Thymus (tissue), 11 donors: ENCODE results near the gene RECQL5. TPM values are rescaled to one million over a fixed set of nuclear protein-coding genes. Genes with fewer than 3 reads are reported as not detected.

Source experiments
- DNase-seq, 9 donors: peaks; one replicate each; pipeline ENCODE4 v3.0.0-alpha.2; 2013; ENCODE audit warnings: low spot score in 9 of 9, low read depth in 6 of 9, missing footprints in 1 of 9
- H3K27ac ChIP-seq, 2 donors: one replicate each; pipeline ENCODE4 v1.5.1; 2013; ENCODE audit warnings: control low read depth in 1 of 2, low read depth in 1 of 2, low read length in 1 of 2, mild to moderate bottlenecking in 1 of 2, moderate library complexity in 1 of 2
- H3K27me3 ChIP-seq, 2 donors: one replicate each; pipeline ENCODE4 v1.5.1; 2013; ENCODE audit warnings: low read length in 1 of 2; ENCODE audit not compliant: control insufficient read depth in 2 of 2, insufficient read depth in 1 of 2
- H3K36me3 ChIP-seq, 2 donors: one replicate each; pipeline ENCODE4 v1.5.1; 2013; ENCODE audit warnings: low read length in 1 of 2, mild to moderate bottlenecking in 1 of 2, moderate library complexity in 1 of 2; ENCODE audit not compliant: control insufficient read depth in 2 of 2, insufficient read depth in 2 of 2
- H3K4me1 ChIP-seq, 2 donors: one replicate each; pipeline ENCODE4 v1.5.1; 2013; ENCODE audit warnings: low read length in 2 of 2; ENCODE audit not compliant: control insufficient read depth in 2 of 2, insufficient read depth in 2 of 2
- H3K4me3 ChIP-seq, 2 donors: one replicate each; pipeline ENCODE4 v1.5.1; 2013; ENCODE audit warnings: low read length in 2 of 2, control low read depth in 1 of 2, mild to moderate bottlenecking in 1 of 2
- H3K9me3 ChIP-seq, 2 donors: one replicate each; pipeline ENCODE4 v1.5.1; 2013; ENCODE audit warnings: low read length in 1 of 2, mild to moderate bottlenecking in 1 of 2; ENCODE audit not compliant: control insufficient read depth in 2 of 2, insufficient read depth in 1 of 2
- WGBS: extraction: QIAGEN DNeasy Blood & Tissue Kit; methylation state at CpG from one replicate; pipeline ENCODE4 v1.1.7; 2013; 5-methylcytosine and 5-hydroxymethylcytosine counted together
- polyA plus RNA-seq: library from polyadenylated mRNA; stranded (reverse); fragments of 200-250 nt; gene quantifications from one replicate; pipeline ENCODE4 v1.2.3, GENCODE V29; 2013
- total RNA-seq: library from RNA; stranded (reverse); fragments of 120-200 nt; gene quantifications from one replicate; pipeline ENCODE4 v1.2.4, GENCODE V29; 2013
- donor health status: healthy.

RECQL5 gene
- total and polyA plus RNA-seq, 2 donors, result 17.4 to 51.8 TPM

DNA sequence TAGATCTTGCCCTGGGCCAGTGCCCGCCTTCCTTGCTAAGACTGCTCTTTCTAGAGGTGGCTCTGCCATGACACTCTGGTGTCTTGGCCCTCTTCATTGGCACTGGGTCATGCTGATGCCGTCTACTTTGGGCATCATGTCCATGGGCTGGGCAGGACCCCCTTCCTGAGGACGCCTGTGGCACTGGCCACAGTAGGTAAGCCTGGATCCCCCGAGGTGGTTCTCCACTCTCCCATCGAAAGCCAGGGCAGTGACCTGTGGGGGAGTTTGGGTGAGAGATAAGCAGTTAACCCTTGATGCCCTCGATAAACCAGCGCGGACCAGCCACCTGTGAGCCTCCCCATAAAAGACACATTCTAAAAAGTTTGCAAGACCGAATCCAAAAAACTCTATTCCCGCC lies 34.3 kb upstream of the RECQL5 start:
- DNase-seq, result no peak
- H3K4me3 ChIP-seq, result no peak overlapping the region
- H3K27ac ChIP-seq, result peak overlapping the region in 1 of 2 donors; percentile 82
- H3K4me1 ChIP-seq, result peaks cover 0 to 13% of the 10 kb centered on the region in 2 donors
- H3K27me3 ChIP-seq, result no peaks in the 10 kb centered on the region
- H3K9me3 ChIP-seq, result peaks cover 0 to 6% of the 10 kb centered on the region in 2 donors
- 97% methylated on average over 10 of the region's 10 CpGs for WGBS
- H3K36me3 ChIP-seq, result peaks cover 83 to 95% of the 10 kb centered on the region in 2 donors

DNA sequence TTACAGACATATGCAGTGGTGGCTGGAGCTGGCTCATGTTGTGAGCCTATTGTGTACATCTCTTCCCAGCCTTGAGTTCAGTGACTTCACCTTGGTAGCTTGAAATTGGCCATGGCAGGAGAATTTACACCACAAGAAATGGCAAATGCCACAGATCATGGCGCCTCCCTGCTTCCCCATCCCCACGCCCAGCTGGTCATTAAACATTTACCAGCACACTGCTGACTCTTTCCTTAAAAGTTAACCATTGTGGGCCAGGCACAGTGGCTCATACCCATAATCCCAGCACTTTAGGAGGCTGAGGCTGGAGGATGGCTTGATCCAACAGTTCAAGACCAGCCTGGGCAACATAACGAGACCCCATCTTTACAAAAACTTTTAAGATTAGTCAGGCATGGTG lies 31.7 kb upstream of the RECQL5 start:
- no peak overlapping the region for H3K27ac ChIP-seq
- WGBS, result over 99% methylated on average over 3 of the region's 3 CpGs
- no peaks in the 10 kb centered on the region for H3K27me3 ChIP-seq
- peaks cover 0 to 4% of the 10 kb centered on the region in 2 donors for H3K9me3 ChIP-seq
- no peak for DNase-seq
- H3K4me3 ChIP-seq, result no peak overlapping the region
- peaks cover 0 to 27% of the 10 kb centered on the region in 2 donors for H3K4me1 ChIP-seq
- peaks cover 79 to 94% of the 10 kb centered on the region in 2 donors for H3K36me3 ChIP-seq

DNA sequence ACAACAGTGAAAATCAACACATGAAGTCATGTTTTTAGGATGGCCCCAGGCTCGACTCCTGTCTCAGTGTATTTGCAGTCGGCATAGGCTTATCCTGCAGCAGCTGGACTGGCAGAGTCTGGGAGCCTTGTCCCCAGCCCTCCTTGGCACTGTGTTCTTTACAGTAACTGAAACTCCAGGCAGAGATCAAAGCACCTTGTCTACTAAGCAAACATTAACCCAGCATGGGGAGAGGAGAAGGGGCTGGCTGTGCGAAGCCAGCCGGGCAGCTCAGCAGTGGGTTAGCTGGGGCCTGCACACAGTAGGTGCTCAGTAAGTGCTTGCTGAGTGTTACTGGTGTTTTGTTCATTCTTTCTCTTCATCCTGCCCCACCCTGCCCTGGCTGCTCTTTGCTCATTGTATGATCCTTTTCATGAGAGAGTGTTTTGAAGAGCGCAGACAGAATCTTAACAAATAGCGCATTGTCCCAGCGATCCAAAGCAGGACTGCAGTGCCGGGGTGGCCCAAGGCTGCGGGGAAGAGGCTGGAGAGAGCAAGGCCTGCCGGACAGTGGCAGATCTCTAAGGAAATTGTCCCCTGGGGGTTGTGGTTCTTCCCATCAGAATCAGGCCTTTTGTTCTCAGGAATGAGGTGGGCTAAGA lies 30.8 kb upstream of the RECQL5 start:
- H3K27ac ChIP-seq, result peak overlapping the region in 1 of 2 donors; percentile 64
- WGBS, result 92% methylated on average over 10 of the region's 10 CpGs
- H3K27me3 ChIP-seq, result no peaks in the 10 kb centered on the region
- no peak for DNase-seq
- H3K36me3 ChIP-seq, result peaks cover 77 to 94% of the 10 kb centered on the region in 2 donors
- peaks cover 6 to 36% of the 10 kb centered on the region in 2 donors for H3K4me1 ChIP-seq
- H3K4me3 ChIP-seq, result no peak overlapping the region
- peaks cover 0 to 4% of the 10 kb centered on the region in 2 donors for H3K9me3 ChIP-seq

DNA sequence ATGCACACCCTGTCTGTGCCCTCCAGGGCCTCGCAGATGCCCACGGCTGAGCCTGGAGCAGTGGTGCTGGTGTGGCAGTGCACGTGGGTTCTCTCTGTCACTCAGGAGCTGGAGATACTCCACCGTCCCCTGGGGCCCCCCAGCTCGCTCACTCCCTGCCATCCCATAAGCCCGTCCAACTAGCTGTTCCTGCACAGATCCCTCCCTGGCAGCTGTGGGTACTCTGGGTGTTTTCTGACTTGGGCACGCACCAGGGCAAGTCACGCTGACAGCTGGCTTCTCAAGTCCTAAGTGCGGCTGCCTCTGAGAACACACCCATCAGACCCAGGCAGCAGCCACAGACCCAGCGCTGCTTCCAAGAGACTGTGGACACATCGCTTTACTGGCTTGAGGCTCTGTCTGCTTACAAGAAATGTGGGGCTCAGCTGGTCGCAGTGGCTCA lies 28.9 kb upstream of the RECQL5 start:
- H3K27ac ChIP-seq, result peak overlapping the region in 1 of 2 donors; percentile 61
- H3K27me3 ChIP-seq, result no peaks in the 10 kb centered on the region
- H3K4me3 ChIP-seq, result no peak overlapping the region
- peaks cover 59 to 86% of the 10 kb centered on the region in 2 donors for H3K36me3 ChIP-seq
- DNase-seq, result no peak
- WGBS, result 98% methylated on average over 12 of the region's 12 CpGs
- H3K9me3 ChIP-seq, result peaks cover 0 to 4% of the 10 kb centered on the region in 2 donors
- H3K4me1 ChIP-seq, result peaks cover 24 to 55% of the 10 kb centered on the region in 2 donors

DNA sequence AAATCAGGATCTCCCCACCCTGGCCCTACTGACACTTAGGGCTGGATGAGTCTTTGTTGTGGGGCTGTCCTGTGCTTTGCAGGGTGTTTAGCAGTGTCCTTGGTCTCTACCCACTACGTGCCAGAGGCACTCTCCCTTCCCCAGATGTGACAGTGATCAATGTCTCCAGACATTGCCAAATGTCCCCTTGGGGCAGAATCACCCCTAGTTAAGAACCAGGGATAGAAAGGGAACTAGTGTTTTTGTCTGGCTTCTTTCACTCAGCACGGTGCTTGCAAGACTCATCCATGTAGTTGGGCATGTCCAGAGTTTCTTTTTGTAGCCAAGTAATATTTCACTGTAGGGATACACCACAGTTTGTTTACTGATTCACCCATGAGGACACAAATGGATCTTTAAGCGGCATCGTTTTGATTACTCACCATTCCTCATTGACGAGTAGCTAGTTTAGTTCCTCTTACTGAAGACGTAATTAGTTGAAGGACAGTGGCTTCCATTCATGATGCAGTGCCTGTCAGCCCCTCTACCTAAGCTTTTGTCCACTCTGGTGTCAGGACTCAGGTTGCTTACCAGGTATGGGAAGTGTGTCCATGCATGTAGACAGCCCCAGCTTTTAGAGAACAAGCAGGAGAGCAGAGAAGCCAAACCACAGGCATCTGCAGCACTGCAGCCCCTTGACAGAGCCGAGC lies 28.3 kb upstream of the RECQL5 start:
- Histone ChIP-seq H3K27me3 (no peaks in the 10 kb centered on the region), H3K9me3 (peaks cover 0 to 4% of the 10 kb centered on the region in 2 donors), H3K4me1 (peaks cover 29 to 61% of the 10 kb centered on the region in 2 donors), H3K36me3 (peaks cover 53 to 81% of the 10 kb centered on the region in 2 donors), H3K27ac (peak overlapping the region in 1 of 2 donors; percentile 61), H3K4me3 (no peak overlapping the region)
- DNase-seq, result no peak
- whole genome bisulfite sequencing, result 97% methylated on average over 7 of the region's 7 CpGs

DNA sequence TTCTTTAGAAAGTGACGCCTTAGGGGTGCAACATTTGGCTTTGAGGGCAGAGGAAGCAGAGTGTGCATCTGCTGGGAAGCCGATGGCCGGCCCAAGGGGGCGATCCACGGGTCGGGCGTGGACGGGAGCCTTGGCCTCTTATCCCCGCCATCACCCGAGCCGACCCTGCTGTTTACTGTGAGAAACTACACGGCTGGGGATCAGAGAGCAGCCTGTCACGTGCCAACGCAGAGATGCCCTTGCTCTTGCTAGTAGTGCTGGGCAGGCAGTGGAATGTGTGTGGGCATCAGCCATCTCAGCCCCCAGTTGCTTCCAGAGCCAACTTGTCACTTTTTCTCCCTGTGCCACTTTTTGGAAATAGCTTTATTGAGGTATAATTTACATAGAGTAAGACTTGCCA lies 27.6 kb upstream of the RECQL5 start:
- H3K27me3 ChIP-seq, result no peaks in the 10 kb centered on the region
- no peak for DNase-seq
- H3K4me1 ChIP-seq, result peaks cover 35 to 68% of the 10 kb centered on the region in 2 donors
- peaks cover 46 to 73% of the 10 kb centered on the region in 2 donors for H3K36me3 ChIP-seq
- peaks cover 0 to 4% of the 10 kb centered on the region in 2 donors for H3K9me3 ChIP-seq
- no peak overlapping the region for H3K4me3 ChIP-seq
- 90% methylated on average over 14 of the region's 14 CpGs for WGBS
- no peak overlapping the region for H3K27ac ChIP-seq

DNA sequence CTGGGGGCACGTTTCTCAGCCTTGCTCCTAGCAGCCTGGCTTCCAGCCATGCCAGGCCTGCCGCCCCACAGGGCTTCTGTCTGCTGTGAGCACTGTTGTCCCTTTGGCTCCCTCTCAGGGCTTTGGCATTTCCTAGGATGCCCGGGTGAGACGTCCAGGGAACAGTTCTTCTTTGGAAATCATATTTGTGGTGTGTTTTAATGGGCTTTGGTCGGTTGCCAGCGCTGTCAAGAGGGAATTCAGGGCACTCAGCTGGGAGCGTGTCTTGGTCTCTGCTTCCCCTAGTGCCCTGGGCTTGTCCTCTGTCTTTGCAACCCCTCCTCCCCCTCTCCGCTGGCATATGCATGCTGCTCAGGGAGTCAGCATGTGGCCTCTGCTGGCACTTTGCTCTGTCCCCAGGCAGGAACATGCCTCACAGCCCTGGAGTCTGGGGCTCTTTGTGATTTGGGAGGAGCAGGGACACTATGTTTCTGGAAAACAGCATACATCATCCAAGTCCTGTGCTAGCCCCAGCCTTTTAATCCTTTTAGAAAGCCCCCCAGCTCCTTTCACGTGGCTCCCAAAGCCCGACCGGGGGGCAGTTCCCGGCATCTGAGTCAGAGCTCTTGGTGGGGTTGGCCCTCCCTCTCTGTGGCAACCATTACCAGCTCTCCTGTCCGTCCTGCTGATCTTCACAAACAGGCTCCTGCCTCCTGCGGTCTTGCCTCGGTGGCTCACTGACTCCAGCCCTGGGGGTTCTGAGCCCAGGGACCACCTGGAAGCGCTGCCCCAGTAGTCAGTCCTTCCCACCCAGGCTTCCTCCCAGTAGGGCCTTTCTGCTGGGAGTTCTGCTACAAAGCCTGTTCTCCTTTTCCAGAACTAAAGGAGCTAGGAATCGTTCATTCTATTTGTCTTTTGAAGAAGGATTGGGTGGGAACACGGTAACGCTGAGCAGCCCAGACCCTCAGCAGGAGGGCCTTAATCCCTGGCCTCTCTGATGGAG lies 26.8 kb upstream of the RECQL5 start:
- Histone ChIP-seq H3K4me3 (no peak overlapping the region), H3K4me1 (peaks cover 42 to 76% of the 10 kb centered on the region in 2 donors), H3K27ac (peak overlapping the region; percentile 33 to 96), H3K9me3 (peaks cover 0 to 2% of the 10 kb centered on the region in 2 donors), H3K36me3 (peaks cover 41 to 67% of the 10 kb centered on the region in 2 donors), H3K27me3 (no peaks in the 10 kb centered on the region)
- no peak for DNase-seq
- WGBS, result 91% methylated on average over 19 of the region's 19 CpGs

DNA sequence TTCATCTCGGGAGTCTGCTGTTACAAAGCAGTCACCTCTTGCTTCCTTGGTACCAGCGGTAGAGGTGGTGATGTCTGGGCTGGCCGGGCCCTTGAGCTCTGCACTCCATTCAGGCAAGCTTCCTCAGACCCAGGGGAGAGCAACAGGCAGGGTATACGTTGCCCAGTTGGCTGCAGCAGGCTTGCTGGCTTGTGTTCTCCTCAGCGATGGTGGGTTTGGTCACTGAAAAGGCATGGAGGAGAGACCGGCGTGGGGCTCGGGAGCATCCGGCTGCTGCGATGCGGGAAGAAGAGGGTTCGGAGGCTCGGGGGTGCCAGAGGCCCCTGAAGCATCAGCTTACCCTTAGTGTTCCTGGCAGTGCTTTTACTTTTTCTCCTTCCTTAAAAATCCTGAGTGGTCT lies 26.0 kb upstream of the RECQL5 start:
- H3K4me3 ChIP-seq, result no peak overlapping the region
- H3K36me3 ChIP-seq, result peaks cover 37 to 62% of the 10 kb centered on the region in 2 donors
- H3K27ac ChIP-seq, result peak overlapping the region in 1 of 2 donors; percentile 96
- DNase-seq, result no peak
- 96% methylated on average over 13 of the region's 13 CpGs for WGBS
- H3K4me1 ChIP-seq, result peaks cover 50 to 83% of the 10 kb centered on the region in 2 donors
- no peaks in the 10 kb centered on the region for H3K9me3 ChIP-seq
- no peaks in the 10 kb centered on the region for H3K27me3 ChIP-seq
